HG02938 (cell line): ENCODE measurements around the gene CD226.
"Not testable (repeated sequence)": the region's sequence is repeated elsewhere in the genome, so short reads cannot be mapped to it uniquely, and the experiment has no call there.

ENCODE experiments used
- ATAC-seq: cut with Tn5 transposase; IDR thresholded peaks from one replicate; pipeline ENCODE4 v1.9.1; 2021; ENCODE audit warnings: mild to moderate bottlenecking, moderate library complexity; ENCODE audit not compliant: unreplicated experiment

Gene CD226

DNA sequence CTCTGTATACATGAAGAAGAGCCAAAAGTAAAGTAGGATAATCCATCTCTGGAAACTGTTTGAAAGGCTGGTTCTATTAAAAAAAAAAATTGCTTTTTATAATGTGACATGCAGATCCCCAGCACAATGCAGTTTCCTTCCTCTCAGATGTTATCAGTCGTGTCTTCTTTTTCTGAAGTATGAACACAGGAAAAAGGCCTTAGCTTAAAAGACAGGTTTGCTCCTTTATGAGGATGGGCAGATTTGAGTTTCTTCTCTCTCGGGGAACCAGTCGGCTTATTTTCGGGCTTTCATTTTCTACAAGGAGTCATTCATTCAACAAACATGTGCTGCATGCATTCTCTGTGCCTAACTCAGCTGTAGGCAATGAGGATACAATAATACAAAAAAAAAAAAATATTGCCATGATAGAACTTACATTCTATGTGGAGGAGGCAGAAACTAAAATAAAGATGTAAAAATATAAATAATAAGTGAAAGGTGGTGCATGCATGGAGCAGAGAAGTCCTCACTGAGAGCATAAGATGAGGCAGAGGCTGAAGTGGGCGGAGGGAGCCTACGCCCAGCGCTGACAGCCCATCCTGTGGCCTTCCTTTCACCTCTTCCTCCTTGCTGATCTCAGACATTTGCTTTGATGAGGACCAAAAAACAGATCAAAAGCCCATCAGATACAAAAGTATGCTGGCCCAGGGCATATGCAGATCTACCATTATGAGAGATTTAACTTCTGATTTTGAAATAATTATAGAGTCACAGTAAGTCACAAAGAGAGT lies at the start of gene CD226:
Gene CD226, minus strand, starts transcription at position 513 of the 773 bp plus-strand sequence. Its CDS starts 467 bp downstream, at position 46.
- ATAC-seq, result no peak

DNA sequence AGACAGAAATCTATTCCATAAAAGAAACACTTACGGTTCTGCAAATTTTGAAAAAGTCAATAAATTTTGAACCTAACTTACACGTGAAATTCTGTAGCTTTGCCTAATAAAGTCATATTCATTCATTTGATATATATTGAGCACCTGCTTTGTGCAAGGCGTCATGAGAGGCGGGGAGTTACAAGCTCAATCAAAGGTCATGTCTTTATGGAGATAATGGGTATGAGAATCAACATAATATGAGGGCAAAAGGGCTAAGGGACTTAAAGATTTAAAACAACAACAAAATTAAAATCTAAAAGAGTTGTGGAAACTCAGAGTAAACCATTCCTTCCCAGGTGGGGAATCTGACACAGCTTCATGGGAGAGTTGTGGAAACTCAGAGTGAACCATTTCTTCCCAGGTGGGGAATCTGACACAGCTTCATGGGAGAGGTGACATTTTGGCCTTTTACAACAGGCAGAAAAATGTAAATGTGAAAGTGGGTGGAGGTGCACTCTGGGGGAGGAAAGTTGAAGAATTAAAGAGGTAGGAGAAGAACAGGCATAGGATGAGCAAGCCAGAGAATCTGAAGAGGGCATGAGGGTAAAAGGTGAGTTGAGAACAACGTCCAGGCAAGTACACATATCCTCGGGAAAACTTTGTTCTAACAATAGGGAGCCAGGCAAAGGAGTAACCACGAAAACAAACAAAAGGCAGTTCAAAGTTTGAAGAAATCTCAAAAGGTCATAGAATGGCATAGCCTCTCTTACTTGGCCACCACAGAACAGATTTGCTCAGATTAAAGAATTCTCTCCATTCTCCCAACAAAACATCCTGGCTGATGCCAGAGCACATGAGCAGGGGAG lies 49.5 kb upstream of the CD226 start:
- no peak for ATAC-seq

DNA sequence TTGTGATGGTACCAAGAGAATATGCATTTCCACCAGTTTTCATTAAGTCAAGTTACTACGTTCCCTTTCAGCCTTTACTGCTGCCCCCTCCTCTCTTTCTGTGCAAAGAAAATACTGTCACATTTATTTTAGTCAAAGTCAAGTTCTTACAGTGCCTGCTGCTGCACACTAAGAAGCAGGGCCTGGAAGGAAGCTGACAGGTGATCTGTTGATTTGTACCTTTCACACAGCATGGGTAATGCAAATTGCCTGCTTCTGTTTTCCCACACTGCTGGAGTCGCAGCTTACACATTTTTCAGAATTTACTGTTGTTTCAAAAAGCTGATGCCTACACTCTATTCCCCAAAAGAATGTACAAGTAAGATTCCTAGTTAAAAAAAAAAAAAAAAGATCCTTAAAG lies 48.7 kb upstream of the CD226 start:
- no peak for ATAC-seq

DNA sequence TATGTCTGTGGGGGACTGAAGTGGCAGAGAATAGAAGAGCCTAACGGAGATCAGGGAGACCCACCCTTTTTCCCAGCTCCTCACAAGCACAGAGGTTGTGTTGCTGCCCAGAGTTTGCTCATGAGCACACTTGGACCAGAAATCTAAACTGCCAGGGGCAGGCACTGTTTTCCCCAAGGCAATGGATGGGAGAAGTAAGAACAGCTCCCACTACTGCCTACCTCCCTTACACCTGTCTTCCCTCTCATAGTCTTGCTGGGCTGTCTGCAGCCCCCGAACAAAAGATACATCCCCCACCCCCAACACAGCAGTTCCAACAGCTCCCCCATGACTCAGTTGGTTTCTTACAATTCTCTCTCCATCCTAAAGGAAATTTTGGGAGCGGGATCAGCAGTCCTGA lies 48.1 kb upstream of the CD226 start:
- ATAC-seq, result no peak

DNA sequence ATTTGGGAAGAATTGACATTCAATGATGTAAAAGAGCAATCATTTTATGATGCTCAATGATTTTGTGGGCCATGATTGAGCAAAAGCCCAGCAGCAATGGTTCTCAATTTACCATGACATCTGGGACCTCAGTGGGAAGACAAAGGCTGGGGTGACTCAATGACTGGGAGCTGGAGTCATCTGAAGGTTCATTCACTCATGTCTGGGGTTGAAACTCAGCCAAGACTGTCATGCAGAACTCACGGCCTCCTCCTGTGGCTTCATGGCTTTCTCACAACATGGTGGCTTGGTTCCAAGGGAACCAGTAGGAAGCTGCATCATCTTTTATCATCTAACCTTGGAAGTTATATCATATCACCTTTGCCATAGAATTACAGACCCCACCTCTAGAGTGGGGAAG lies 45.1 kb upstream of the CD226 start:
- no peak for ATAC-seq

DNA sequence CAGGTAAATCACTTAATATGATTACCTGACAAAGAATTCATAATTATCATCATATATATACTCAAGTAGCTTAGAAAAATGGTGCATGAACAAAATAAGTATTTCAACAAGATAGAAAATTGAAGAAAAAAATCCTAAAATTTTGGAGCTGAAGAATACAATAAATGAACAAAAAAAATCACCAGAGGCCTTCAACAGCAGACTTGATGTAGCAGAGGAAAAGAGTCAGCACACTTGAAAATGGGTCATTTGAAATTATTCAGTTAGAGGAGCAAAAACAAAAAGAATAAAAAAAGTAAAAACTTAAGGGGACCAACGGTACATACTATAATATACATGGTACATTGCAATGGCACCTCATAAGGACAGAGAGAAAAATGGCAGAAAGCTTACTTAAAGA lies 40.2 kb upstream of the CD226 start:
- no peak for ATAC-seq

DNA sequence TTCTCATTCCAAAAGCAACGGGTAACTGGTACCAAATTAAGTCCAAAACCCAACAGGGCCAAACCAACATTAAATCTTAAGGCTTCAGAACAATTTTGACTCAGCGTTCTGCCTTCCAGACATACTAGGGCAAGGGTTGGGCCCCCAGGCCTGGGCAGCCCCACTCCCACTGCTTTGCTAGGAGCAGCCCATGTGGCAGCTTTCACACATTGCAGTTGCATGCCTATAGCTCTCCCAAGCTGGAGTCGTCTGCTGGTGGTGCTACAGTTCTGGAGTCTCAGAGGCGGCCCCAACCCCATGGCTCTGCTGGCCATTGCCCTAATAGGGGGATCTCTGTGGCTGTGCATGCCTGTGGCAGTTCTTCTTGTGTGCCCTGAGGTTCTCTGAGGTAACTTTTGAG lies 37.6 kb upstream of the CD226 start:
- ATAC-seq, result no peak

DNA sequence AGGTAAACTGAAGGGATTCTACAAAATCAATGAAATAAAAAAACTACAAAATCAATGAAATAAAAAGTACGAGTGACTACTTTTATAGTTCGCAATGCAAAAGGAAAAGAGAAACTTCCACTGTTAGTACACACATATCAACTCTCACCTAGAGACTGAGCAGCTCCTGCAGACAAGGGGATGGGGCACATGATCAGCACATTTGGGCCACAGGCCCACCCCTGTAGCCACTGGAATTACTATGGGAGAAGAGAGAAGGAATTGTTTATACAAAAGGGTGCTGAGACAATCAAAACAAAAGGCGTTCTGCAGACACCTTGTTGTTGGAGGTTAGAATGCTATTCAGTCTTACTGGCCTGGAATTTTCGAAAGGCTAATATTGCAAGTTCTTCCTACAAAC lies 34.7 kb upstream of the CD226 start:
- ATAC-seq, result no peak

DNA sequence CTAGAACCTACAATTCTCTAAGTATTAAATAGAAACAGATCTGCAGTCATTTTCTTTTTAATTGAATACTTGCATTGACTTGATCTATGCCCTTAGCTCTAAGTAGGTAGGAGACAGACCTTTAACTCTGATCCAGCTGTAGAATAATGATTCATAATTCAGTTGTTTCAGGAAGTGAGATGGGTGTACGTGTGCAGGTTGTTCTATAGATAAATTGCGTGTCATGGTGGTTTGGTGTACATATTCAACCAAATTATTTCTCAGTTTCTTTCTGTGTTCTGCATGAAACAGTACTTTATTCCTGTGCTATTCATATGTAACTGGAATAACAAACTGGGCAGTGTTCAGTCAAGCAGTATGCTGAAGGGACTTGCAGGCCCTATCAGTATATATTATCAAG lies 34.3 kb upstream of the CD226 start:
- peak; percentile 64 for ATAC-seq

DNA sequence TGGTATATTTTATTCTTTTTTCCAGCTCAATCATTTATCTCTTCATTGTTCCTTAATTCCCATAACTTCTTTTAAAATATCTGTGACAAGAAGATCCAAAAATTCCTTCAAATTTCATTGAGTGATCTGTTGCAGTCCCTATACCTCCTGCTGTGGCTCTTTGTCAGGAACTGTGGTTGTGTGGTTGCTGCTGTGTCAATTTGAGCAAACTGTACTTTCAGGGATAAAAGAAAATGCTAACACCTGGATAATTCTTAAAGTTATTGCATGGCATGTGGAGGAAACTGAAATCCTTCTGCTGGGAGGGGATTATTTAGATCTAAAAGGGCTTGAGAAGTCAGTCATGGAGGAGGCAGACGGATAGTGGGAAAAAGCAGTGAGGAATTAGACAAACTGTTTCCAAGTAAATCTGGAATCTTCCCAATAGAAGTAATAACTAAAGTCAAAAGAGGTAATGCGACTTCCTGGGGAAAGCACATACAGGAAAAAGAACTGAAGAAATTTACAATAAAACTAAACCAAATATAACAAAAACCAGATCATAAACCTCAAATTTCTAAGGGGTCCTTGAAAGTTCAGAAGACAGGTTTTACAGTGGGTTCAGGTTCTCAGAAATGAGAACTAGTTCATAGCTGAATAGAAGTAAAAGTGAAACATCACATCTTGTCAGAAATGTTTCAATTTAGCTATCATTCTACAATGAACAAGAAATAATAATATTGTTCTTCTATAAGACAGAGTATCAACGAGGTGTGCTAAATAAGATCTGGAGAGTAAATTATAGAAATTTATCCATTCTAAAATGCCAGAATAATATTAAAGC lies 33.5 kb upstream of the CD226 start:
- ATAC-seq, result no peak

DNA sequence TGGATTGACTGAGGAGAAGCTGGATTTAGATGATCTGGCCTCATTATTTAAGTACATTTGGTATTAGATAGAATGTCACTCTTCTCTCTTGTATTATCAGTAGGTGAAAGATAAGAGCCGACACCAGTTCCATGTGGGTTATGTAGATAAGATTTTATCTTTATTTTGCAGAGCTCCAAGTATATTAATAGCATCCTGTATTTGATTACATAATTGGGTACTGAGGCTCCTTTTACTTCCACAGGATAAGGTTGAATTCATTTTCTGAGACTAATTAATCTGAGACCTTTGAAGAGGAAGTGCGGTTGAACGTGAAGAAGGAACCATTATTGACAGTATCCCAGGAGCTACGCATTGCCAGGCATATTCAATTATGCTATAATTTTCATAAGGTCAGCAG lies 32.8 kb upstream of the CD226 start:
- ATAC-seq, result no peak

DNA sequence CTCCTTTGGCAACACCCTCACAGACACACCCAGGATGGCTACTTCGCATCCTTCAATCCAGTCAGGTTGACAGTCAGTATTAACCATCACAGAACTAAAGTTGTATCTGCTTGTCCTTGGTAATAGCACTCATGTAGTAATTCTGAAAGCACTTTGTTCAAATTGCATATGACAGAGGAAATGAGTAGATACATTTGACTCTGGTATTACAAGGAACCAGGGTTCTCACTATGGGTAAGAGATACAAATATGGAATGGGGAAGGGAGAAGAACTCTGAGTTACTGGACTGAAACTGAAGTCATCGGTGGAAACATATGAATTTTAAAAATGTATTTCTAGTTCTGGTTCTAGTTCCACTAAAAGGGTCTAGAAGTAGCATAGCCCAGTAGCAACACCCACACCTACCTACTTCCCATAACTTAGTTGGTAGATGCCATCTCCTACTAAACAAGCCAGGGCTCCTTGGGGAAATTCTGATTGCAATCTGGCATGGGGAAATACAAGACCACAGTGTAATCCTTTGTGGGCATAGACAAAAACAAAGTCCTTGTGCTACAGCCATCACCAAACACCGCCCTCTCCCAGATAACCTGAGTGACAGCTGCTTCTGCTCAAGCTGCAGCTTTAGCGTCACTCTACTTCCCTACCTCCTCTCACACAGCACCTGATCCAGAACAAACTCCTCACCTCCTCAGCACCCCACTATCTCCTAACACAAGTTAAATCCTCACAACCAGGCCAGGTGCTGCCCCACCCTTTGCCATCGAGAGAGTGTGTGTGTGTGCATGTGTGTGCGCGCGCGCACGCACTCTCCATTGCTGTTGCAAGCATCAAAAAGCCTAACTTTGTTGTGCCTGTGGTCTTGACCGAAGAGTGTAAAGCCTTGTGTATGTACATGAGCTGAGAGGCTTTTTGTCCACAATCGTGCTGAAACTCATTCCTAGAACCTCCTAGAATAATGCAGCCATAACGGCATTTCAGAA lies 31.4 kb upstream of the CD226 start:
- ATAC-seq, result peak; percentile 76

DNA sequence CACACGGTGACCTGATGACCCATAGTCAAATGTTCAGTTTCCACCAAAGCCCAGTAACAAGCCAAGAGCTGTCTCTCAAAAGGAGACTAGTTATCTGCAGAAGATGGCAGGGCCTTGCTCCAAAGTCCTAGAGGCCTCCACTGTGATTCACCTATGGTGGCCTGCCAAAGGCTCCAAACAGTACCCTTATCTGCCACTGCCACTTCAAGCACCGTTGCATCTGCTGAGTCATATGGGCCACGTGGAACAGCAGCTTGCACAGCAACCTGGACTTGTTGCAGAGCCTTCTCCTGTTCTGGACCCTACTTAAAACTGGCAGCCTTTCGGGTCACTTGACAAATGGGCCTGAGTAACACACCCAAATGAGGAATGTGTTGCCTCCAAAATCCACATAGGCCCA lies 27.6 kb upstream of the CD226 start:
- ATAC-seq, result not testable (repeated sequence)

DNA sequence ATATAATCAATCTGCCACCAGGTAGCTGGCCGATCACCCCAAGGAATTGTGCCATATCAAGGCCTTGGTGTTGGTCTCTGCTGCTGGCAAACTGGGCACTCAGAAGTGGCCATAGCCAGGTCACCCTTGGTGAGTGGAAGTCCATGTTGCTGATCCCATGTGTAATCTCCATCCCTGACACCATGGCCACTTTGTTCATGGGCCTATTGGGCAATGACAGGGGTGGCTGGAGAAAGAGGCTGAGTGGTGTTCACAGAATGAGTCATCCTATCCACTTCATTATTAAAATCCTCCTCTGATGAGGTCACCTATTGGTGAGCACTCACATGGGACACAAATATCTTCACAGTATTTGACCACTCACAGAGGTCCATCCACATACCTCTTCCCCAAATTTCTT lies 26.7 kb upstream of the CD226 start:
- no peak for ATAC-seq

DNA sequence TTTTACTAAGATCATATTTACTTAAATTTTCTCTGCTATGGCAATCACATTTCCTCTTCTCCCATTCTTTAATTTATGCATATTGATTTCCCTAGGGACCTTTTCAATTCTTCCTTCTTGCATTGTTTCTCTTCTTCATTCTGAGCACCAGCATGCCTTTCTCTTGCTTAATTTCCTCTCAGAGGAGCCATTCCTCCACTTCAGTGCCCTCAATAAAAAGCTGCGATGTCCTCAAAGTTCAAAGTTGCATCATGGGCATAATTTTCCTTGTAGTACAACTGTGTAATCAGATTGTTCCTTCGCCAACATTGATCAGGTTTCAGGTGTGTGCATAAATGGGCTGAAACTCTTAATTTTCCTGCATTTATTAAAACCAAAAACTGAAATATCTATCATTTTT lies 21.8 kb upstream of the CD226 start:
- no peak for ATAC-seq

DNA sequence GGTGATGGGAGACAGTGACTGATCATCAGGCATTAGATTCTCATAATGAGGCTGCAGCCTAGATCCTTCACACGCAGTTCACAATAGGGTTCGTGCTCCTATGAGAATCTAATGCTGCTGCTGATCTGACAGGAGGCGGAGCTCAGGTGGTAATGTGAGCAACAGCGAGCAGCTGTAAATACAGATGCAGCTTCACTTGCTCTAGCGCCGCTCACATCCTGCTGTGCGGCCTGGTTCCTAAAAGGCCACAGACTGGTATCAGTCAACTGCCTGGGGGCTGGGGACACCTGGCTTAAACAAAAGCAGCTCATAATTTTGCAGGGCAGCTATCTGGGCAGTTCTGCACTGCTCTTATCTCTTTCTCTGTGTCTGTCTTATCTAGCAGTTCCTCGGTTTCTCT lies 20.4 kb upstream of the CD226 start:
- ATAC-seq, result no peak

DNA sequence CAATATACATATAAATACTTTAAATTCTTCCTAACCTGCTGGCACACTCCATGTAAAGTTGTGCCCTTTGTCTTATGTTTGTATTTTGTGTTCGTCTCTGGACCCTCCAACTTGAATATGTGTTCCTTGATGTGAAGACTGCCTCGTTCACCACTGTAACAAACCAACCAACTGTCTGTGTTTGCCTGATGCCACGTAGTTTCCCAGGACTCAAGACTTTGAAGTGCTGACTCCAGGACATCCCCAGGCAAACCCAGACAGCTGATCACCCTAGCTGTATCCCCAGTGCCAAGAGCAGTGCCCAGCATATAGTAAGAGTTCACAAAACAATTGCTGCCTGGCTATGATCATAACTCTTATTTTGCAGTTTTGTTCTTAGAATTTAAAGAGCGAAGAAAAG lies 15.5 kb upstream of the CD226 start:
- no peak for ATAC-seq

DNA sequence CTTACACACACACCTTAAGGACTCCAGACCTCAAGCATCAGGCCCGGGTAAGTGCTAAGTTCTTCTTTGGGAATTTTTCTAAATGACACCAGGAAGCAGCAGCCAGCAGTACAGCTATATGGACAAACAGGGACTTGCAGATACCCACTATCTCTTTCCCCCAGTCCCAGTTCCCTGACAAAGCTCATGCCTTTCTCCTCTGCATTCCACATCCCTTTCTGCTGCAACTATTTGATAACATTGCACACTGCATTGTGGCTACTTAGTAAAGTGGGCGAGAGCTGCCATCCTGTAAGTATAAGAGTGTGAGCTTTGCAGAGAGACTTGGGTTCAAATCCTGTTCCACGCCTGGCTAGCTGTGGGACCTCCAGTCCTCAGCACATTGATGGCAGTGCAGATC lies 14.0 kb upstream of the CD226 start:
- ATAC-seq, result no peak

DNA sequence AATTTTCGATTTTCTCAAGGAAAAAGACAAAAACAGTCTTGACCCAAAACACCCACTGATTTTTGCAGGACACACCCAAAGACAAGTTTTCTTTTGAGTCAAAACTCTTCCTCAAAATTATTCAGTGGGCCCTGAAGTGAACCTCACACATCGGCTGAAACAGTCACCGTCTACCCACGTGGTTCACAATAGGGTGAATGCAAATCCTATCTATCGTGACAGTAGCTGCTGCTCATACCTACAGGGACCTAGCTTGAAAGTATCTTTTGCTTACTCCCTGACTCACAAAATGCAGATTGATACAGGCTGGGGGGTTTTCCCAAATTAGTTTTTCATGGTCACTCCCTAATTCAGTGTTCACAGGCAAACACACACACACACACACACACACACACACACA lies 10.7 kb upstream of the CD226 start:
- peak; percentile 50 for ATAC-seq

DNA sequence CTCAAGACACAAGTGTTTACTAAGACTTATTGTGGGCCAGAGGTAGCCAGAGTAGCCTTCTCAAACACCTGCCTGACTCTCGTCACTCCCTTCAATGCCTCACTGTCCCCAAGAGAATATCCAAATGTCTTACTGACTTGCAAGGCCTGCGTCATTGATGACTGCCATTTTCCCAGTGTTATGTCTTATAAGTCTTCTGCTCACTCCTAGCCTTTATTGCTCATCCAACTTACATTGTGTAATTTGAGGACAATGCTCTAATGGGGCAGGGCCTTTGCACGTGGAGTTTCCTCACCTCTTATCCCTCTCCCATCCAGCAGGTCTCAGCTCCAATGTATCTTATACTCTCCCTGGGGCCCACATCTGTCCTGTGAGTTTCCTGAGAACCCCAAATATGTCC lies 10.1 kb upstream of the CD226 start:
- ATAC-seq, result no peak
